ENCODE data around the gene GRIK4.

GRIK4 gene

DNA sequence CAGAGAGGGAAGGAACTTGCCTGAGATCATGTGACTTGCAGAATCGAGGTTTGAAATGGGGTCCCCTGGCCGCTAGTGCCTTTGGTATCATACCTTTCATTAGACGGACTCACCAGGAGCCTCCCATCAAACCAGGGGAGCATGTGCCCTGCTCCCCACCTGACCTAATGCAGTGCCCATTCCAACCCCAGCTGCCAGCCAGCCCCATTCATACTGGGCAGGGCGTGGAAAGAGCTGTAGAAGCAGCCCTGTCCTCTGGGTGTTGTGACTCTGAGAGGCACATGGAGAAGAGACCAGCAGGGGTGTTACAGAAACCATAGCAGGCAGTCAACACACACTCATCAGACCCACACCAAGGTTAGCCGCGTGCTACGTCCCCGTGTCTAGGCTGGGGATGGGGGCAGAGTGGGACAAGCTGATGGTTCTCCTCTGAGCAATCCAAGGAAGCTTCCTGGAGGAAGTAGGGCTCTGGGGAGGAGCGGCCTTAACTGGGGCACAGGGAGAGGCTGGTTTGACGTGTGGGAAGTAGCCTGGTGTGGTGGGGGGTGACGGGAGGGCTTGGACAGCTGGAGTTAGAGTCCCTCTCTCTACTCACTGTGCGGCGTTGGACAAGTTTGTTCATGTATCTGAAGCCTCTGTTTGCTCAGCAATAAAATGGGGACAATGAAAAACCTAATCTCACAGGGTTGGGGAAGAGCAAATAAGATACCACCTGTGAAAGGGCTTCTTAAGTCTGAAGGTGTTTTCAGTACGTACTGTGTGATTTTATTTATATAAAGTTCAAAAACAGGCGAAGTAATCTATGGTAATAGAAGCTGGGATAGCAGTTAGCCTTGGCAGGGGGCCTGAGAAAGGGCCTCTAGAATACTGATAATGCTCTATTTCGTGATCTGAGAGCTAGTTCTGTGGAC lies 14.0 kb downstream of the GRIK4 start:
- DNase-seq: no peak

DNA sequence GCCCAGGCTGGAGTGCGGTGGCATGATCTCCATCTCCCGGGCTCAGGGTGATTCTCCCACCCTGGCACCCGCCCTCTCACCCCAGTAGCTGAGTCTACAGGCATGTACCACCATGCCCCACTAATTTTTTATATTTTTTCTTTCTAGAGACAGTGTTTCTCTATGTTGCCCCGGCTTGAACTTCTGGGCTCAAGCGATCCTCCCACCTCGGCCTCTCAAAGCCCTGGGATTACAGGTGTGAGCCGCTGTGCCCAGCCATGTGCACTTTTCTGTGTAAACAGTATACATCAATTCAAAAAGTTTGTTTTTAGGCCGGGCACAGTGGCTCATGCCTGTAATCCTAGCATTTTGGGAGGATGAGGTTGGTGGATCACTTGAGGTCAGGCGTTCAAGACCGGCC lies 14.7 kb downstream of the GRIK4 start:
- no peak for DNase-seq

DNA sequence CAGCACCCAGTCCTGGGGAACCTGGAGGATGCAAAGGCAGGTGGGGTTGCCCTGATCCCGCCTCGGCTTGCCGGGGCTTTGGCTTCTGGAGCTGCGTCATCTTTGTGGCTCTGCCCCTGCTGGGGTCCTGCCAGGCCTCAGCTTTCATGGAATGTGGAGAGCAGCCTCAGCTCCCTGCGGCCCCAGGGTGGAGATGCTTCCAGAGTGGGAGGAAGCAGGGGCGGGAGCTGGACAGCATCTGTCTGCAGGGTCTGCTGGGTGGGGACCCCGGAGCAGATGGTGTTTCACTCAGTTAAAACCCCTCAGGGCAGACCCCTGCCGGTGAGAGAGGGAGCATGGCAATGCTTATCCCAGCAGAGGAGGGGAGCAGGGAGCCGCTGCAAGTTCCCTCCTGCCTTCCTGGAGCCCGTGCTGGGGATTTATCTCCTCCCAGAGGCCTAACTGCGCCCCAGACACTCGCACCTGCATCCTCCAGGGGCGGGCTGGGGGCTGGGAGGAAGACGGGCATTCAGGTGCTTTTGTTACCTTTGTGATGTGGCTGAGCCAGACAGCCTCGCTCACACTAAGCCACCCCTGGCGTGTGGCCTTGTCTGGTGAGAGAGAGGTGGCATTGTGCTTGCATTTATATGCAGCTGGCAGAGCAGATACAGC lies 15.7 kb downstream of the GRIK4 start:
- DNase-seq: no peak

DNA sequence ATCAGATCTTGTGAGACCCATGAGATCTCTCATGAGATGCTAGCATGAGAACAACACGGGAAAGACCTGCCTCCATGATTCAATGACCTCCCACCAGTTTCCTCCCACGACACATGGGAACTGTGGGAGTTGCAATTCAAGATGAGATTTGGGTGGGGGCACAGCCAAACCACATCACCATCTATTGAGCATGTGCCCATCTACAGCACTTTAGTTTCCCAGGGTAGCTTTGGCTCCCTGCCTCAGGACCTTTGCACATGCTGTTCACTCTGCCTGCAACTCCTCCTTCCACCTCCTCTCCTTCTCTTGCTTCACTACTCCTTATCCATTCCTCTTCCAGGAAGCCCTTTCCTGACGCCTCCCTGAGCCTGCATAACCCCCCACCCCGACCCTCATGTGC lies 17.2 kb downstream of the GRIK4 start:
- DNase-seq: no peak

DNA sequence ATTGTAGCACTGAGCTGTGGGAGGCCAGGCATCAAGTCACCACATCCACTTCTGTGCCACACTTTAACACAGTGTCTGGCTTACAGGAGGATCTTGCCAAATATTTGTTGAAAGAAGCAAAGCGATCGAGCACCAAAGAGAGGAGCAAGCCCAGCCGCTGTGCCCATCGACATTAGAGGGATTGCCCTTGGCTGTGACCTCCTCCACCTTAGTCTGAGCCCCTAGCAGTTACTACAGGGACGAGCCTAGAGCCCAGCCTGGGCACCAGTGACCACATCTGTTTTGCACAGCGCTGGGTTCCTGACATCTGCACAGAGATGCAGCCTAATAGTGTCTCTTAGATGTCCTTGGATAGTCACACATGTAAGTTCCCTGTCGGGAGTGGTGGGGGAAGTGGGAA lies 17.7 kb downstream of the GRIK4 start:
- DNase-seq: no peak

DNA sequence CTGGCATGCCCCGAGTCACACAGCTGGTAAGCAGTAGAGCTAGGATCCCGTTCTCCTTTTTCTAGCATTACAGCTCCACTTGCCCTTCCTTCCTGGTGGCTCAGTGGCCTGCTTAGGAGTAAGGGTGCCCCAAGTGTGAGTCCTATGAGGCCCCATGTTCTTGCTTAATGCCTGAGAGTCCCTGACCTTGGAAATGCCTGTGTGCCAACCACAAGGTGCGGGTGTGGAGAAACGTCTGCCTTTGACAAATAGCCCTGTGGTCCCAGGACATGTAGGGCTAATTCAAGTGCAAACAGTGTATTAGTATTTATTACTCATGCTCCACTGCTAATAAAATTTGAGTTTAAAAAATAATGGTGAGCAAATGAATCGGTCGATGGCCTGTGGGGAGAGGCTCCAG lies 18.4 kb downstream of the GRIK4 start:
- DNase-seq: no peak

DNA sequence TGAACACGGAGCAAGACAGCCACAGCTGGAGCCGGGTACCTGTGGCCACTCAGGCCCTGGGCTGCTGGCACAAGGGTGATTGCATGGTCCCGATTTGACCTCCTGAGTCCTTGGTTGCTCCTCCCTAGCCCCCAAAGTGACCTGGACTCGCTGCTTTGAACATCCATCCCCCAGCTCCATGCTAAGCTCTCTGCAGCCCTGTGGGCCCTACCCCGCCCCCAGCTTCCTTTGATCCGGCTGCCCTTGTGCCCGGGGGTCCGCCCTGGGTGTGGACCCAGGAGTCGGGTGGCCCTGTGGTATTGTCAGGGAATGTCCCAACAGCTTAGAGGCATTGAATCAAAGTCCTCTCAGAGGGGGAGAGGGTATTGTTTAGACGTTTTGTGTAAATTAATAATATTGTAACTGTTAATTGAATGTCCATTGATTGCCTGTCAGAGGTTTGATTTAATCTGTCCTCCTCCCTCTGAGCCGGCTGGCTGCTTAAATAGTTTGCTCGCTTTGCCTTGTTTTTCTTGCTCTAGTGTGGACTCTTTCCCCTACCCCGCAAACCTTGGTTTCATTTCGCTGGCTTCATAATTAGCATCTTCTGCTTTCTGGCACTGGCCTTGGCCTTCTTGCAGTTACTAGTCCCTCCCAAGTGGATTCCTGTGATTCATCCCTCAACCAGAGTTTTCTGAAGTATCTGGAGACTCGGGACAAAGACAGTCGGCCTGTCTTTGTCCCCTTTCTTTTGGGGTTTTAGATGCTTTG lies 20.7 kb downstream of the GRIK4 start:
- no peak for DNase-seq

DNA sequence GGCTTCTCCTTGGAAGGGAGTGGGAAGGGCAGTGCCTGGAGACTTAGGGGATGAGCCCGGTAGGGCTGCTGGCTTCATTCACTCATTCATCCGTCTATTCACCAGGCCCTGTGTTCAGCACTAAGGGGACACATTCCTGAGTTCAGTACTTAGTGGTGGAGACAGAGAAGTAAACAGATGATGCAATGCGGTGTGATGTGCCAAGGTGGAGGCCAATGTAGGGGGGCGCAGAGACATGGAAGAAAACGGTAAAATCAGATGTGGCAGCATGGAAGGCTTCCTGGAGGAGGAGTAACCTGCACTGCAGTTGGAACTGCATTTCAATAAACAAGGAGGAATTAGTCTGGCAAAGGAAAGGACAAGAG lies 21.3 kb downstream of the GRIK4 start:
- no peak for DNase-seq

DNA sequence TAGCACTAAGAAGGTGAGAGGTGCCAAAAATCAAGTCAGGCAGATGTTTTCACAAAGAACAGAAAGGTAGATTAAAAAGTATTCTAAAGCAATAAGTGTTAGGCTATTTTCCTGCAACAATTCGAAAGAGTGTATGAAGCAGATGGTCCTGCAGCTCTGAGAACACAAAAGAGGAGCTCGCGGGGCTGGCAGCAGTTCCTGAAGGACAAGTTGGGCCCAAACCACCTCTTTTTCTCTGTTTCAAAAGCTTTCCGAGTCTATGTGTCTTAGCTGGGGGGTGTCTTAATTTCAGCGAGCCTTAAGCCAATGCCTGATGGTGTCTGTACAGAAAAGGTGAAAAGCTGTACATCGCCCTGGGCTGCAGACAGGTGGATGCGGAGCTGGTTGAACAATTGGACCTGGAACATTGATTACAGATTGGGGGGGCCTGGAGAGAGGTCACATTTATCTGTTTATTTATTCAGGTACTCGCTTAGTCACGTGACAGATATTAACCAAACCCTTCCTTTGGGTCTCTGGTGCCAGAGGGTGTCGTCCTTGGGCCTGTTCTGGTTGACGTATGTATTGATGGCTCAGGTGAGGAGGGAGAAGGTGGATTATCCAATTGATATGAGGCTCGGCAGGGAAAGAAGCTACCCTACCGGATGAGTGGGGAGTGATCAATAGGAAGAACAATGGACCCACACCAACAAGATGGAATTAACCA lies 24.7 kb downstream of the GRIK4 start:
- DNase-seq: no peak

DNA sequence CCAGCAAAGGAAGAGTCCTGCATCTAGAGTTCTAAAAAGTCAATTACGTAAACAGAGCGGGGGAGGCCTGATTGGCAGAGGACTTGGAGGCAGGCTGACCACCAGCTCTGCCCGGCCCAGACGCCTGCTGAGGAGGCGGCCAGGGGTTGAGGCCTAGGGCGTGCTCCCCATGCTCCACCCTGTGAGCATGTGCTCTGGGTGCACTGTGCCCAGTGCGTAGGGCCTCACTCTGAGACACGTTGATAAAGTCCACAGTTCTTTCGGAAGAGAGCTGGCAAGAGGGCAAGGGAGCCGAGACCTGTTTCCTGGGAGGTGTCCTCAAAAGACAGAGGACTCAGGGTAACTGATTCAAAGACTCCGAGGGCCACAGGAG lies 25.2 kb downstream of the GRIK4 start:
- DNase-seq: no peak

DNA sequence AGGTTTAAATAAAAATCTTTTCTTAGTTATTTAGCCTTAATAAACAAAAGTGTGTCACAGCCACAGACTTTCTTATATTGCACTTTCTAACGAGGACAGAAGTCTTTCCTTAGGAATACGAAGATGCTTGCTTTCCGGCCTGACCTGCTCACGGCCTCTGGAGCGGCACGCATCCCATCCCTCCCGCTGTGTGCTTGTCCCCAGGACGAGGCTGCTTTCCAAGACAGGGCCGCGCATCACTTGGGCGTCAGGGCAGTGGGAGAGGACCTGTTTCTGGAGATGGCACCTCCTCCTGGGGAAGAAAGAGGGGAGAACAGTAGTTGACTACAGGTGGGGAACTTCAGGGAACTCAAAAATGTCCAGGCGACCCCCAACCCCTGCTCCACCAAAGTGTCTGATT lies 26.4 kb downstream of the GRIK4 start:
- DNase-seq: no peak

DNA sequence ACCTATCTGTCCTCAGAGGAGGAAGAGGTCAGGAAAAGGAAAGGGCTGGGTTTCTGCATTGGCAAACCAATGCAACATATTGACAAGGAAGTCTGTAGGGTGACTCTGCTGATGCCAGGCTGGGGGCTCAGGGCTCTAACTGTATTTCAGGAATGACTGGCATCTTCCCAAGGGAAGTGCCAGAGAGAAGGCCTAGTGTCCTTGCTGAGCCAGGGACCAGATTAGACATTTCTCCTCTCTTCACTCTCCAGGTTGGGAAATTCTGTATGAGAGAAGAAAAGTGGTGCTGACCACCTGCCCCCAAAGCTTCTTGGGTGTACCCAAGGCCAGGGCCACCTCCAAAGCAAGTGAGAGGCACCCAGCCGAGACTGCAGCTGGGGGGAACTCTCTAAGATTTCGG lies 27.2 kb downstream of the GRIK4 start:
- DNase-seq: no peak

DNA sequence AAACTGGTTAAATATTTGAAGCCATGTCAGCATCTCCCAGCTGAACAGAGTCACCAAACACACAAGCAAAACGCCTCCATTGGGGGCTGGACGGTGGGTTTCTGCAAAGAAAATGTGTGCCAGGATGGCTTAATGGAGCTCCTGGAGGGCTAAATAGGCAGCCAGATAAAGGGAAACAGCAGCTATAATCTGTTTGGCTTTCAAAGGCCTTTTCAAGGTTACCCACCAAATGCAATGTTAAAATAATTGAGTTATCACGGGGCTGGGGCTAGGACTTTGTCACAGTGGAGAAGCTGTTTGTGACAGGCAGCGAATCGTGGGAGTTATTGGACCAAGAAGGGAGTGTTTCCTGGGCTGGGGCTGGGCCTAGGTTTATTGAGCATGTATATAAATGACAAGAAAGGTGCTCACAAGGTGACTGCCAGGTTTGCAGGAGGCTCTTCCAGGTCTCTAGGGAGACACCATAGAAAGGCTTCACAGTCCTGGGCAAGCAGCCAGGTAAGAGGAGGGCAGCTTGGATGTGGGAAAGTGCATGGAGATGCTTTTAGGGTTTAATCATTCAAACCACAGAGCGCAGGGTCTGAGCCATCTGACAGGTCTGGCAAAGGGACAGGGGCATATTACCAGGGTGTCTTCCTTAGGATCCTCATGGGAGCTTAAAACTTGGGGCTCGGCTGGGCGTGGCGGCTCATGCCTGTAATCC lies 28.3 kb downstream of the GRIK4 start:
- DNase-seq: no peak

DNA sequence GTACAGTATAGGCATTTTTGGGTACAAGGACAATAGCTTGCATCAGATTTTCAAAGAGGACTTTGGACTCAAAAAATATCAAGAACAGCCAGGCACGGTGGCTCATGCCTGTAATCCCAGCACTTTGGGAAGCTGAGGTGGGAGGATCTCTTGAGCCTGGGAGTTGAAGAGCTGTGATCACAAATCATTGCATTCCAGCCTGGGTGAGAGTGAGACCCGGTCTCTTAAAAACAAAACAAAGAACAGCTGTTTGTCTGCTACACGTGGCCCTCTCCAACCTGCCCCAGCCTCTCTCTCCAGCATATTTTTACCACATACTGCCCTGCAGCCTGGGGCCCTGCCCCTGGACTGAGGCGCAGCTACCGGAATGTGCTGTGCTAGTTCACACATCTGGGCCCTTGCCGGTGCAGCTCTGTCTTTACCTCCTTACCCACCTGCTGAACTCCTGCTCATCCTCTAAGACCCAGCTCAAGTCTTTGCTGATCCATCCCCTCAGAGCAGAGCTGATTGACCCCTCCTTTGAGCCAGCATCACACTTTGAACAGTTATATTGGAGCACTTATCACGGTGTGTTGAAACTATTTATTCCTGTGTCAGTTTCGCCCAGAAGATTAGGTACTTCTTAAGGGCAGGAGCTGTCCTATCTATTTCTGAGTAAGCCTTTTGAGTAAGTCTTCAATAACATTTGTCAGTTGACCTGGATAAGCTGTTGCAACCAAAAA lies 29.4 kb downstream of the GRIK4 start:
- no peak for DNase-seq

DNA sequence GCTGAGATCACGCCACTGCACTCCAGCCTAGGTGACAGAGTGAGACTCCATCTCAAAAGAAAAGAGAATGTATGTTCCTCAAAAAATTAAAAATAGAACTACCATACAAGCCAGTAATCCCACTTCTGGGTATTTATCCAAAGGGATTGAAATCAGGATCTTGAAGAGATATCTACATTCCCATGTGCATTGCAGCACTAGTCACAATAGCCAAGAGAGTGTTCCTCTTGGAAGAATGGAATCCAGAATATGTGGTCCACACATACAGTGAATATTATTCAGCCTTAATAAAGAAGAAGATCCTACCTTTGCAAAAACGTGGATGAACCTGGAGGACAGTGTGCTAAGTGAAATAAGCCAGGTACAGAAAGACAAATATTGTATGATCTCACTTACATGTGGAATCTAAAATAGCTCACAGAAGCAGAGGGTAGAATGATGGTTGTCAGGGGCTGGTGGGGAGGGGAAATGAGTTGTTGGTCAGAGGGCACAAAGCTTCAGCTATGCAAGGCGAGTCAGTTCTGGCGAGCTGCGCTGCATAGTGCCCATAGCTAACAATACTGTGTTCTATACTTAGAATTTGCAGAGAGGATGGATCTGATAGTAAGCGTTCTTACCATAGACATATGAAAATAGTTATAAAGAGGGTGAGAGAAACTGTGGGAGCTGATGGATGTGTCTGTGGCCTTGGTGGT lies 32.1 kb downstream of the GRIK4 start:
- no peak for DNase-seq

DNA sequence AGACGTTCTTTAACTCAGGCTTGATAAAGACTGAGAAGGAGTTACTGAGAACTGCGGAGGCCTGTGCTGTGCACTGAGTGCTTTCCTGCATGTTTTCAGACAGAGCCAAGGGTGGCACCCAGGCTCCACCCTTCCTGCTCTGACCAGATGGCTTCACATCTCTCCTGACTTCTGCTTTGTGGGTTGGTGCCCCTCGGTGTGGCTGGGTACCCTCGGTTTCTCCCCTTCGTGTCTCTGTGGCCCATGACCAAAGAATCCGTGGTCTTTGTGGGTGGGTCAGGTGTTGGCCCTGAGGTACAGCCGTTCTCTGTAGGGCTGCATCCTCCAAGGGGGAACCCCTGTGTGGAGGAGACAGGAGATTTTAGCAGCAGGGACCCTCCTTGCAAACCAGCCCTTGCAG lies 34.3 kb downstream of the GRIK4 start:
- no peak for DNase-seq

DNA sequence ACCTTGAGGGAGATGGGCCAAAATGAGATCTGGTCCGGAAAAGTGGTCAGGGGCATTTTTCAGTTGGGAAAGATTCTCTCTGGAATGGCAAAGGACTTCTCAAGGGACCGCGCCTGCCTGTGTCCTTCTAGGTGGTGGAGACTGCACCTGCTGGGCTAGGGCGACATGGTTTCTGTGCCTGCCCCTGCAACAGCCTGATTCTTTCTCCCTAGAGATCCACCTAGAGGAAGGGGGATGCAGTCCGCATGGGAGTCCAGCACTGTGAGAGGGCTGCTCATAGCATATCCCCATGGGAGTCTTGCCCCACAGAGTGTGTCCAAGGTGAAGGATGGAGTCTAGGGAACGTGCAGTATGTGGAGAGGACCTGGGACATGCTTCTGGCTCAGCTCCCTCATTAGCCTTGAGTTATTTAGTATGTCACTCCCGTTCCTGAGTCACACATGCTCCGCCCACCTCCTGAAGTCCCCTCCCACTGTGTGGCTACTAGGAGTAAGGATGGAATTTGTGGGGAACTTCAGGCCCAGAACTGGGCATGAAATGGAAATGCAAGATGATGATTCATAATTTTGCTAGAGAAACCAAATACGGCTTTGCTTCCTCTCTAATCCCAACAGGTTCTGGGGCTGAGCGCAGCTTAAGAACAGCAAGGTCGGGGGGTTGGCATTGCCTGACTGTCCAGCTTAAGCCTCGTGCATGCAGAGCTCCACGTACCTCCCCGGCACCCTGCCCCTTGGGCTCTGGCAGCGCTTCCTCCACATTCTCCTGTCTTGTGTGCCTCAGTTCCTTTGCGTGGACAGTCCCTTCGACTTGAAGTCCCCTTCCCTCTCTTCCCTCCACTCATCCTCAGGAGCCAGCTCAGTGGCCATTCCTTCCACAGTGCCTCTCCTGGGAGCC lies 35.0 kb downstream of the GRIK4 start:
- DNase-seq: no peak

DNA sequence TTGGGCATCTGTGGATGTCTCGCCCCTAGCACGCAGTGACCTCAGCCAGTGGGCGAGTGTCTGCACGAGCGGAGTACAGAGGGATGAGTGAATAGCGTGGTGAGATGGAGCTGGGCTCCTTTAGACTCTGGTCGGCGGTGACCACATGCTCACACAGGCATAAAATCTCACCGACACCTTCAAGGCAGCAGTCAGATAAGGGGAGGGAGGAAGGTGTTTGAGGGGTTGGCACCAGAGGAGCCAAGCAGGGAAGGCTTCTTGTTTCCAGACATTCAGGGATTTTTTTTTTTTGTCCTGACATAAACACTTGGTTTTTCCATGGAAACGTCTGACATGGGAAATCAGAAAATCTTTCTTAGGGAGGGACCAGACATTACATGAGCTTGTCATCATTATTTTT lies 35.8 kb downstream of the GRIK4 start:
- no peak for DNase-seq

DNA sequence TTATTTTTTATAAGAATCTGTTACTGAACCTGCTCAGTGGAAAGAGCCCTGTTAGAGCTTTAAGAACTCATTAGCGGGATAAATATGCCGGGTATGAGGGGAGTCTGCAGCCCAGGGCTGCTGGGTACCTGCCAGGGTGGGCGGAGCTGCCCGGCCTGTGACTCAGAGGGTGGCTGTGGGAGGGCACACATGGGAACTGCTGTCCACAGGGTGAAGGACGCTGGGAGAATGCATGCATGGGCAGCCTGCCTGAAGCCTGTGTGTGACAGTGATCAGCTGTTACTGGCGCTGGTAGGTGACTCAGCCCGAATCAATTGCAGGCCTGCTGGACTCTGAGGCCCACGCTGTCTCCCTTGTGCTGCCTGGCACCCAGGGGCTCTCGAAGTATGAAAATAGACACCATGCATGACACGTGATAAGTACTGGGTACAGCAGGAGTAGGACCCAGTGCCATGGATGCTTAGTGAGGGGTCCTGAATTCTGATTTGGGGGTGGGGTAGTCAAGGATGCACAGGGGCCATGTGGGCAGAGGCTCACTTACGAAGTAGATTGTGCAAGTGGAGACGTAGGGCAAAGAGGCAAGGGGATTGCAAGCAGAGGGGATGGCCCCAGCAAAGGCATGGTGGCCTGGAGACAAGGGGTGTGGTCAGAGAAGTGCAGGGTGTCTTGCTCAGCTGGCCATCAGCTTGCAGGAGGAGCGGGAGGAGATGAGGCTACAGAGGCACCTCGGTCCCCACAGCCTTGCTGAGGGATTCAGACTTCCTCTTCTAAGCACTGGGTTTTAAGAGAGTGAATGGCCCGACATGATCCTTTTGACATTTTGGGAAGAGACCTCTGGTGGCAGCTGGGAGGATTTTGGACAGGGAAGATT lies 36.5 kb downstream of the GRIK4 start:
- DNase-seq: no peak

All from activated effector memory CD4-positive, alpha-beta T cell treated with Interleukin-2 at 50 U/mL for 16 hours (primary cell).